H1 (cell line): ENCODE measurements around the gene ZNF609. TPM values are rescaled to one million over a fixed set of nuclear protein-coding genes. Genes with fewer than 3 reads are reported as not detected.

Experiments used
- CTCF ChIA-PET: fragments of 300-600 bp; sonication (Branson Sonifier 250); formaldehyde crosslinking; loops from one replicate; lab custom pipeline; 2021; ENCODE audit not compliant: partially characterized antibody; lab: Charles Lee
- POLR2A ChIA-PET: fragments of 300-600 bp; sonication (Branson Sonifier 250); formaldehyde crosslinking; loops from one replicate; lab custom pipeline; 2021; ENCODE audit warnings: inconsistent platforms; ENCODE audit not compliant: partially characterized antibody; lab: Charles Lee
- DNase-seq, 2 experiments: peaks; one replicate each; pipeline versions ENCODE4 v3.0.0 to v3.0.0-alpha.2; 2010 to 2022; ENCODE audit warnings: low spot score in 2 of 2, low read depth in 1 of 2, mixed read lengths in 1 of 2
- FAIRE-seq: peaks from 2 replicates; lab custom pipeline; 2011; peaks lifted over from hg19 to GRCh38; lab: Jason Lieb, UNC
- H2AFZ ChIP-seq: 2 replicates; pipeline ENCODE4 v1.8.1; 2012; ENCODE audit warnings: low read length, inconsistent platforms
- H2AK5ac ChIP-seq: 2 replicates; pipeline ENCODE4 v1.6.1; 2013; ENCODE audit warnings: low read depth, low read length
- H2BK120ac ChIP-seq: replicated peaks from 2 replicates; pipeline ENCODE3; 2013; ENCODE audit warnings: low read depth, low read length, inconsistent platforms
- H2BK12ac ChIP-seq: 2 replicates; pipeline ENCODE4 v1.6.1; 2013; ENCODE audit warnings: low read depth, low read length
- H2BK15ac ChIP-seq: 2 replicates; pipeline ENCODE4 v1.6.1; 2013; ENCODE audit warnings: low read length
- H2BK20ac ChIP-seq: 2 replicates; pipeline ENCODE4 v1.6.1; 2013; ENCODE audit warnings: low read length
- H2BK5ac ChIP-seq: 2 replicates; pipeline ENCODE4 v1.6.1; 2013; ENCODE audit warnings: low read depth, low read length
- H3K14ac ChIP-seq: 2 replicates; pipeline ENCODE4 v1.6.1; 2013; ENCODE audit warnings: inconsistent platforms; ENCODE audit not compliant: insufficient read length
- H3K18ac ChIP-seq: 2 replicates; pipeline ENCODE4 v1.6.1; 2013; ENCODE audit warnings: low read length; ENCODE audit errors: extremely low read depth
- H3K23ac ChIP-seq: 2 replicates; pipeline ENCODE4 v1.6.1; 2013; ENCODE audit warnings: inconsistent platforms; ENCODE audit not compliant: insufficient read length
- H3K23me2 ChIP-seq: 2 replicates; pipeline ENCODE4 v1.6.1; 2013; ENCODE audit warnings: low read depth, low read length
- H3K27ac ChIP-seq: 2 replicates; pipeline ENCODE4 v1.6.1; 2011; ENCODE audit warnings: low read depth, low read length, inconsistent platforms
- H3K27me3 ChIP-seq, 4 experiments: replicated peaks in 1 of 4; 1 replicate in 1 of 4; 2 replicates in 3 of 4; pipeline versions ENCODE4 v1.6.1 to v1.8.1; 2011 to 2013; ENCODE audit warnings: low read length in 3 of 4, mild to moderate bottlenecking in 3 of 4, inconsistent platforms in 2 of 4, mixed read lengths in 2 of 4, moderate library complexity in 1 of 4; ENCODE audit not compliant: control insufficient read depth in 3 of 4, insufficient read depth in 3 of 4; ENCODE audit errors: extremely low read depth in 1 of 4
- H3K36me3 ChIP-seq, 4 experiments: 2 replicates each; pipeline versions ENCODE4 v1.6.1 to v1.8.1; 2011 to 2013; ENCODE audit warnings: mild to moderate bottlenecking in 4 of 4, low read length in 3 of 4, moderate library complexity in 2 of 4, control low read depth in 1 of 4, inconsistent platforms in 1 of 4; ENCODE audit not compliant: insufficient read depth in 4 of 4, control insufficient read depth in 2 of 4
- H3K4ac ChIP-seq: replicated peaks from 2 replicates; pipeline ENCODE3; 2013; ENCODE audit warnings: low read length, low read depth, mixed read lengths, inconsistent platforms; ENCODE audit not compliant: insufficient read length
- H3K4me1 ChIP-seq, 4 experiments: replicated peaks in 1 of 4; 1 replicate in 1 of 4; 2 replicates in 3 of 4; pipeline versions ENCODE4 v1.6.1 to v1.8.1; 2011 to 2013; ENCODE audit warnings: low read length in 3 of 4, inconsistent platforms in 2 of 4, mixed read lengths in 1 of 4; ENCODE audit not compliant: insufficient read depth in 4 of 4, control insufficient read depth in 3 of 4
- H3K4me2 ChIP-seq, 2 experiments: 2 replicates each; pipeline versions ENCODE4 v1.6.1 to v1.8.1; 2011 to 2013; ENCODE audit warnings: low read depth in 2 of 2, low read length in 2 of 2, control low read depth in 1 of 2, inconsistent platforms in 1 of 2, mild to moderate bottlenecking in 1 of 2; ENCODE audit not compliant: insufficient read depth in 1 of 2
- H3K4me3 ChIP-seq, 4 experiments: fragments of 200-600, 300-600 bp in 1 of 4; sonication (generic), shearing (Covaris generic), sonication (Bioruptor Twin) in 1 of 4; 2 replicates each; pipeline versions ENCODE4 v1.5.1 to v1.8.1; 2011 to 2016; ENCODE audit warnings: low read length in 4 of 4, low read depth in 3 of 4, control low read depth in 2 of 4, inconsistent platforms in 2 of 4, mild to moderate bottlenecking in 2 of 4, mixed read lengths in 1 of 4, moderate library complexity in 1 of 4; ENCODE audit not compliant: insufficient read depth in 2 of 4; ENCODE audit errors: extremely low read depth in 1 of 4
- H3K56ac ChIP-seq: replicated peaks from 2 replicates; pipeline ENCODE3; 2013; ENCODE audit warnings: low read depth, mild to moderate bottlenecking, mixed read lengths, low read length, inconsistent platforms; ENCODE audit not compliant: insufficient read length
- H3K79me1 ChIP-seq: 2 replicates; pipeline ENCODE4 v1.6.1; 2013; ENCODE audit warnings: low read depth, low read length, control low read depth
- H3K79me2 ChIP-seq, 2 experiments: 2 replicates each; pipeline versions ENCODE4 v1.6.1 to v1.8.1; 2012 to 2013; ENCODE audit warnings: low read length in 2 of 2, mild to moderate bottlenecking in 2 of 2, inconsistent platforms in 1 of 2; ENCODE audit not compliant: insufficient read depth in 2 of 2, control insufficient read depth in 1 of 2
- H3K9ac ChIP-seq, 4 experiments: replicated peaks in 1 of 4; 1 replicate in 1 of 4; 2 replicates in 3 of 4; pipeline versions ENCODE4 v1.6.1 to v1.8.1; 2011 to 2013; ENCODE audit warnings: low read depth in 3 of 4, low read length in 3 of 4, control low read depth in 2 of 4, mild to moderate bottlenecking in 2 of 4, moderate library complexity in 2 of 4, inconsistent platforms in 1 of 4; ENCODE audit errors: extremely low read depth in 1 of 4
- H3K9me3 ChIP-seq, 2 experiments: 2 replicates each; pipeline versions ENCODE4 v1.6.1 to v1.8.1; 2012 to 2013; ENCODE audit warnings: mild to moderate bottlenecking in 2 of 2, moderate library complexity in 2 of 2, control low read depth in 1 of 2, inconsistent platforms in 1 of 2, low read depth in 1 of 2, low read length in 1 of 2, mixed read lengths in 1 of 2; ENCODE audit not compliant: insufficient read depth in 2 of 2
- H4K20me1 ChIP-seq, 2 experiments: replicated peaks in 1 of 2; 2 replicates each; pipeline versions ENCODE3 to v1.8.1; 2011 to 2013; ENCODE audit warnings: inconsistent platforms in 2 of 2, low read length in 2 of 2, mild to moderate bottlenecking in 1 of 2; ENCODE audit not compliant: insufficient read depth in 2 of 2, control insufficient read depth in 1 of 2
- H4K5ac ChIP-seq: 2 replicates; pipeline ENCODE4 v1.6.1; 2013; ENCODE audit warnings: low read length, low read depth, mixed read lengths, inconsistent platforms; ENCODE audit not compliant: insufficient read length
- H4K8ac ChIP-seq: 2 replicates; pipeline ENCODE4 v1.8.0; 2013; ENCODE audit warnings: mild to moderate bottlenecking, moderate library complexity, low read length, inconsistent platforms; ENCODE audit not compliant: insufficient read depth; ENCODE audit errors: extremely low read depth
- H4K91ac ChIP-seq: replicated peaks from 2 replicates; pipeline ENCODE3; 2013; ENCODE audit warnings: low read length, mixed read lengths, inconsistent platforms; ENCODE audit not compliant: insufficient read length
- BACH1 ChIP-seq: IDR thresholded peaks from 2 replicates; pipeline ENCODE4 v1.6.1; 2012; ENCODE audit warnings: low read length, improper control_type of control experiment
- BCL11A ChIP-seq, 2 experiments: IDR thresholded peaks; one replicate each; pipeline ENCODE4 v1.6.1; 2011; ENCODE audit warnings: low read depth in 2 of 2, low read length in 2 of 2, mild to moderate bottlenecking in 2 of 2
- ZNF274 ChIP-seq: IDR thresholded peaks from 2 replicates; pipeline ENCODE4 v1.7.0; 2012; ENCODE audit warnings: low read length, borderline replicate concordance; ENCODE audit errors: extremely low read depth
- WGBS, 2 experiments: shearing (Covaris generic) in 1 of 2; methylation state at CpG; one replicate each; pipeline versions ENCODE4 v1.1.6 to v1.1.7; 2013 to 2015; ENCODE audit warnings: low lambda C conversion rate in 2 of 2, mixed read lengths in 2 of 2, inconsistent platforms in 1 of 2, low coverage in 1 of 2, missing lambda C conversion rate in 1 of 2; ENCODE audit not compliant: insufficient replicate concordance in 2 of 2, insufficient coverage in 1 of 2, insufficient read length in 1 of 2; ENCODE audit errors: extremely low coverage in 1 of 2, missing lambda C conversion rate in 1 of 2; 5-methylcytosine and 5-hydroxymethylcytosine counted together
- polyA plus RNA-seq, 7 experiments: library from polyadenylated mRNA; depleted of rRNA in 3 of 7; stranded (reverse) in 5 of 7; unstranded in 2 of 7; fragments of >200 nt in 5 of 7; fragments of 200-250 nt in 2 of 7; gene quantifications; 1 replicate in 5 of 7; 2 replicates in 1 of 7; 4 replicates in 1 of 7; pipeline versions ENCODE4 v1.2.1 to v1.2.3, GENCODE V29; 2011 to 2013; ENCODE audit warnings: missing spikeins in 2 of 7, mixed read lengths in 2 of 7
- total RNA-seq: library from RNA; stranded (reverse); fragmentation: NEBNext Ultra II Directional; extraction: Animal tissue kit (Norgen Biotek cat#: 25700); gene quantifications from 2 replicates; pipeline ENCODE4 v1.2.1, GENCODE V29; 2021

The ZNF609 gene
- total and polyA plus RNA-seq, 2 of the 8 experiments (the other 6 are each of a cell fraction or from before 2014, with no cell fraction given) = 15.5 to 47.8 TPM

- no peak overlapping the region for H4K91ac ChIP-seq
- no peak overlapping the region for H3K23ac ChIP-seq
- H2BK5ac ChIP-seq = no peak overlapping the region
- no peak overlapping the region for H4K8ac ChIP-seq
- H3K23me2 ChIP-seq = no peaks in the 10 kb centered on the region
- no peak overlapping the region for H3K4me3 ChIP-seq
- H3K27ac ChIP-seq = no peak overlapping the region
- H3K18ac ChIP-seq = no peak overlapping the region
- H3K4me1 ChIP-seq = no peaks in the 10 kb centered on the region
- FAIRE-seq = no peak
- peaks cover 5% of the 10 kb centered on the region; the same call in 1 of the 2 replicates for H3K79me1 ChIP-seq
- H2BK120ac ChIP-seq = no peak overlapping the region
- no peak overlapping the region for H3K9ac ChIP-seq
- no peak overlapping the region for H2AK5ac ChIP-seq
- H3K4me2 ChIP-seq = no peak overlapping the region
- H3K56ac ChIP-seq = no peak overlapping the region
- no peak overlapping the region for H2BK20ac ChIP-seq
- H3K14ac ChIP-seq = no peak overlapping the region
- H2BK15ac ChIP-seq = no peak overlapping the region
- WGBS, 2 experiments = 80% methylated on average over 4 of the region's 4 CpGs; no CpG with 5 or more reads in 1 of the 2 experiments
- DNase-seq = no peak
- no peaks in the 10 kb centered on the region for H3K9me3 ChIP-seq
- POLR2A ChIA-PET = no interaction called here
- H3K27me3 ChIP-seq = no peaks in the 10 kb centered on the region
- no peak overlapping the region for H3K4ac ChIP-seq
- H4K5ac ChIP-seq = no peak overlapping the region
- H4K20me1 ChIP-seq = peaks cover 3 to 9% of the 10 kb centered on the region in 2 experiments
- H3K36me3 ChIP-seq = no peaks in the 10 kb centered on the region; a peak in 1 of 8 replicates
- H3K79me2 ChIP-seq = peaks cover 9 to 94% of the 10 kb centered on the region in 2 experiments
- H2AFZ ChIP-seq = no peak overlapping the region
- H2BK12ac ChIP-seq = no peak overlapping the region
- CTCF ChIA-PET = interaction anchor here (0.6 to 0.7 kb wide), 3 partner anchors 32 to 140 kb away, joined by 3 to 4 read pairs (median 3); no protein-coding TSS in a partner anchor
- no peak for TF ChIP-seq BCL11A (IDR thresholded peaks at IDR 0.05; ENCODE audit: low read depth in 2 of 2, low read length in 2 of 2)
- no peak for TF ChIP-seq ZNF274
- TF ChIP-seq BACH1 = peak; percentile 11; the same call in 1 of the 2 replicates
Measured at GRCh38 chr15:64527263-64527984, 67.0 kb downstream of the ZNF609 start.
